A549 (cell line): ENCODE measurements around the gene C18orf63.

Source experiments
- BCL3 ChIP-seq: fragments of >200 bp; sonication (Bioruptor Twin); formaldehyde crosslinking; IDR thresholded peaks from 3 replicates; pipeline ENCODE4 v1.6.1; 2016
- HEYL ChIP-seq: fragments of 250-450 bp; sonication (Bioruptor Pico); IDR thresholded peaks from 2 replicates; pipeline ENCODE4 v1.8.0; 2021; ENCODE audit warnings: mild to moderate bottlenecking, moderate library complexity
- POLR2A ChIP-seq: IDR thresholded peaks from 2 replicates; pipeline ENCODE4 v1.6.1; 2012; ENCODE audit warnings: mild to moderate bottlenecking, low read length
- TP53 ChIP-seq: fragments of 250-450 bp; sonication (Bioruptor Pico); IDR thresholded peaks from 2 replicates; pipeline ENCODE4 v1.5.0; 2021; ENCODE audit warnings: mild to moderate bottlenecking, moderate library complexity
- TF ChIP-seq, protein P1 (sequence below): fragments of >200 bp; sonication (Bioruptor Twin); formaldehyde crosslinking; IDR thresholded peaks from 3 replicates; pipeline ENCODE4 v1.5.1; 2016

- TF ChIP-seq, protein P1, sequence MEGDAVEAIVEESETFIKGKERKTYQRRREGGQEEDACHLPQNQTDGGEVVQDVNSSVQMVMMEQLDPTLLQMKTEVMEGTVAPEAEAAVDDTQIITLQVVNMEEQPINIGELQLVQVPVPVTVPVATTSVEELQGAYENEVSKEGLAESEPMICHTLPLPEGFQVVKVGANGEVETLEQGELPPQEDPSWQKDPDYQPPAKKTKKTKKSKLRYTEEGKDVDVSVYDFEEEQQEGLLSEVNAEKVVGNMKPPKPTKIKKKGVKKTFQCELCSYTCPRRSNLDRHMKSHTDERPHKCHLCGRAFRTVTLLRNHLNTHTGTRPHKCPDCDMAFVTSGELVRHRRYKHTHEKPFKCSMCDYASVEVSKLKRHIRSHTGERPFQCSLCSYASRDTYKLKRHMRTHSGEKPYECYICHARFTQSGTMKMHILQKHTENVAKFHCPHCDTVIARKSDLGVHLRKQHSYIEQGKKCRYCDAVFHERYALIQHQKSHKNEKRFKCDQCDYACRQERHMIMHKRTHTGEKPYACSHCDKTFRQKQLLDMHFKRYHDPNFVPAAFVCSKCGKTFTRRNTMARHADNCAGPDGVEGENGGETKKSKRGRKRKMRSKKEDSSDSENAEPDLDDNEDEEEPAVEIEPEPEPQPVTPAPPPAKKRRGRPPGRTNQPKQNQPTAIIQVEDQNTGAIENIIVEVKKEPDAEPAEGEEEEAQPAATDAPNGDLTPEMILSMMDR, result no peak
- TF ChIP-seq POLR2A (no peak), BCL3 (no peak), HEYL (no peak), TP53 (CRISPR knock-in tag) (no peak)
These were observed 16.5 kb upstream of the C18orf63 start for GRCh38 chr18:74299162-74299561.
